CD14-positive monocyte (primary cell): ENCODE data around the gene SPEF2. TPM values are rescaled to one million over a fixed set of nuclear protein-coding genes. Genes with fewer than 3 reads are reported as not detected.
A peak's percentile ranks its signal among the peaks of the same experiment; 100 is the strongest.

Experiments
- DNase-seq, 3 donors: peaks; one replicate each; pipeline ENCODE4 v3.0.0-alpha.2; 2011 to 2022
- H2AFZ ChIP-seq: 2 replicates; pipeline ENCODE4 v1.6.0; 2012; ENCODE audit warnings: mild to moderate bottlenecking, low read depth, low read length, inconsistent platforms; ENCODE audit not compliant: insufficient read depth, poor library complexity, severe bottlenecking
- H3K27ac ChIP-seq, 2 donors: 1 replicate in 1 of 2; 2 replicates in 1 of 2; pipeline ENCODE4 v1.5.1; 2012 to 2013; ENCODE audit warnings: low read length in 2 of 2, control low read depth in 1 of 2, inconsistent platforms in 1 of 2, low read depth in 1 of 2, mild to moderate bottlenecking in 1 of 2
- H3K27me3 ChIP-seq, 2 donors: one replicate each; pipeline versions ENCODE4 v1.6.0 to v1.6.1; 2011 to 2013; ENCODE audit warnings: low read length in 2 of 2; ENCODE audit not compliant: control insufficient read depth in 2 of 2, insufficient read depth in 2 of 2
- H3K36me3 ChIP-seq, 2 donors: replicated peaks in 1 of 2; 1 replicate in 1 of 2; 2 replicates in 1 of 2; pipeline versions ENCODE4 v1.5.1 to v1.6.1; 2012 to 2013; ENCODE audit warnings: low read length in 2 of 2, control low read depth in 1 of 2, inconsistent platforms in 1 of 2, mild to moderate bottlenecking in 1 of 2; ENCODE audit not compliant: insufficient read depth in 2 of 2, control insufficient read depth in 1 of 2
- H3K4me1 ChIP-seq, 2 donors: 1 replicate in 1 of 2; 2 replicates in 1 of 2; pipeline versions ENCODE4 v1.5.1 to v1.6.1; 2012 to 2013; ENCODE audit warnings: low read length in 2 of 2, control low read depth in 1 of 2, inconsistent platforms in 1 of 2, mild to moderate bottlenecking in 1 of 2, moderate library complexity in 1 of 2; ENCODE audit not compliant: insufficient read depth in 2 of 2, control insufficient read depth in 1 of 2
- H3K4me2 ChIP-seq: replicated peaks from 2 replicates; pipeline ENCODE3; 2012; ENCODE audit warnings: low read length, moderate library complexity, mild to moderate bottlenecking; ENCODE audit not compliant: poor library complexity, severe bottlenecking; ENCODE audit errors: extremely low read depth
- H3K4me3 ChIP-seq, 3 experiments: fragments of 200-600 bp in 1 of 3; sonication (generic) in 1 of 3; replicated peaks in 1 of 3; 1 replicate in 2 of 3; 2 replicates in 1 of 3; pipeline ENCODE4 v1.5.1; 2011 to 2013; ENCODE audit warnings: low read length in 3 of 3, mild to moderate bottlenecking in 3 of 3, control low read depth in 2 of 3, low read depth in 2 of 3, inconsistent platforms in 1 of 3, moderate library complexity in 1 of 3
- H3K79me2 ChIP-seq: 2 replicates; pipeline ENCODE4 v1.6.0; 2012; ENCODE audit warnings: mild to moderate bottlenecking, control low read depth, inconsistent platforms, low read length, moderate library complexity; ENCODE audit not compliant: insufficient read depth
- H3K9ac ChIP-seq: 2 replicates; pipeline ENCODE4 v1.6.0; 2017; ENCODE audit warnings: low read length, mild to moderate bottlenecking; ENCODE audit not compliant: insufficient read depth, poor library complexity, severe bottlenecking
- H3K9me3 ChIP-seq, 2 donors: replicated peaks in 1 of 2; 1 replicate in 1 of 2; 2 replicates in 1 of 2; pipeline versions ENCODE4 v1.5.1 to v1.6.1; 2012 to 2013; ENCODE audit warnings: low read length in 2 of 2, control low read depth in 1 of 2; ENCODE audit not compliant: control insufficient read depth in 1 of 2, insufficient read depth in 1 of 2
- H4K20me1 ChIP-seq: 2 replicates; pipeline ENCODE4 v1.6.0; 2012; ENCODE audit warnings: mild to moderate bottlenecking, low read length, control low read depth, moderate library complexity; ENCODE audit not compliant: insufficient read depth
- H3K27ac Mint-ChIP-seq, 7 donors: one replicate each; pipeline ENCODE4 v1.8.0; 2020; ENCODE audit warnings: mild to moderate bottlenecking in 7 of 7, mixed read lengths in 7 of 7, moderate library complexity in 6 of 7, inconsistent platforms in 2 of 7
- H3K27me3 Mint-ChIP-seq, 3 donors: one replicate each; pipeline ENCODE4 v1.8.0; 2021 to 2022; ENCODE audit warnings: low read depth in 3 of 3, mild to moderate bottlenecking in 3 of 3, mixed read lengths in 3 of 3, moderate library complexity in 3 of 3, inconsistent platforms in 1 of 3
- H3K36me3 Mint-ChIP-seq, 2 donors: one replicate each; pipeline ENCODE4 v1.8.0; 2020; ENCODE audit warnings: mixed read lengths in 2 of 2, inconsistent platforms in 1 of 2, mild to moderate bottlenecking in 1 of 2
- H3K4me1 Mint-ChIP-seq: one replicate; pipeline ENCODE4 v1.8.0; 2020; ENCODE audit warnings: mild to moderate bottlenecking, mixed read lengths
- H3K4me3 Mint-ChIP-seq, 2 donors: one replicate each; pipeline ENCODE4 v1.8.0; 2020; ENCODE audit warnings: mild to moderate bottlenecking in 2 of 2, mixed read lengths in 2 of 2, moderate library complexity in 1 of 2
- H3K9me3 Mint-ChIP-seq, 7 donors: one replicate each; pipeline ENCODE4 v1.8.0; 2020 to 2022; ENCODE audit warnings: mixed read lengths in 7 of 7, mild to moderate bottlenecking in 6 of 7, moderate library complexity in 6 of 7, inconsistent platforms in 2 of 7
- CTCF ChIP-seq: fragments of 200-600 bp; IDR thresholded peaks from one replicate; pipeline ENCODE4 v1.8.0; 2022; ENCODE audit warnings: antibody characterized with exemption, mild to moderate bottlenecking
- WGBS: methylation state at CpG from one replicate; pipeline ENCODE4 v1.1.5; 2013; ENCODE audit warnings: missing lambda C conversion rate; ENCODE audit not compliant: insufficient coverage; 5-methylcytosine and 5-hydroxymethylcytosine counted together
- intact Hi-C, 2 donors: fragments of 100-400 bp; cut with micrococcal nuclease; formaldehyde crosslinking; loops; one replicate each; pipeline versions ENCODE4 v1.15.0 to v1.15.1; 2023
- polyA plus RNA-seq, 3 donors: library from polyadenylated mRNA; depleted of rRNA in 1 of 3; unstranded in 2 of 3; stranded (reverse) in 1 of 3; fragments of 300-500 nt in 2 of 3; fragments of >200 nt in 1 of 3; fragmentation: Illumina TruSeq in 2 of 3; gene quantifications; 1 replicate in 2 of 3; 2 replicates in 1 of 3; pipeline ENCODE4 v1.2.3, GENCODE V29; 2012 to 2021

Gene SPEF2
- polyA plus RNA-seq, 3 donors = 0.46 to 0.96 (median 0.48) TPM

- H3K9ac ChIP-seq = no peak within 1 kb of the TSS
Observed at GRCh38 chr5:35856765-35857351, 239.2 kb downstream of the SPEF2 start, which contains the start of gene IL7R. IL7R (plus strand) TSS chr5:35856891; CDS start chr5:35856978, 87 bp downstream.

GRCh38 chr5:35857606-35858205, 240.0 kb downstream of the SPEF2 start:
- H3K9me3 ChIP-seq = no peaks in the 10 kb centered on the region
- no peak overlapping the region for H3K4me3 Mint-ChIP-seq
- peaks cover 23% of the 10 kb centered on the region for H3K4me1 Mint-ChIP-seq
- no peaks in the 10 kb centered on the region for H3K79me2 ChIP-seq
- no peaks in the 10 kb centered on the region for H4K20me1 ChIP-seq
- WGBS = no CpG with 5 or more reads among the region's 2 CpGs
- no peak overlapping the region for H3K4me2 ChIP-seq
- H3K36me3 ChIP-seq = no peaks in the 10 kb centered on the region
- peaks cover 14 to 15% of the 10 kb centered on the region in 2 donors for H3K4me1 ChIP-seq
- no peaks in the 10 kb centered on the region for H3K27me3 ChIP-seq
- H3K27ac ChIP-seq = no peak overlapping the region
- no peak overlapping the region for H2AFZ ChIP-seq
- H3K9me3 Mint-ChIP-seq = peaks cover 0 to 2% (median 0%) of the 10 kb centered on the region in 7 donors
- no peak for TF ChIP-seq CTCF
- intact Hi-C loops = no loop called here
- DNase-seq = peak in 1 of 3 donors; percentile 47
- no peaks in the 10 kb centered on the region for H3K36me3 Mint-ChIP-seq
- H3K4me3 ChIP-seq = no peak overlapping the region
- no peak overlapping the region for H3K27ac Mint-ChIP-seq
- H3K27me3 Mint-ChIP-seq = peaks cover 0 to 2% (median 0%) of the 10 kb centered on the region in 3 donors
- no peak overlapping the region for H3K9ac ChIP-seq

More at GRCh38 chr5:35856765-35857351, 239.2 kb downstream of the SPEF2 start, which contains the start of gene IL7R:
- intact Hi-C loops = no loop called here
- Histone ChIP-seq H3K4me1 (peaks cover 18 to 24% of the 10 kb centered on the region in 2 donors), H2AFZ (no peak within 1 kb of the TSS), H4K20me1 (no peaks in the 10 kb centered on the region), H3K4me2 (no peak within 1 kb of the TSS), H3K79me2 (no peaks in the 10 kb centered on the region), H3K4me3 (no peak within 1 kb of the TSS), H3K27me3 (no peaks in the 10 kb centered on the region), H3K27ac (peak within 1 kb of the TSS in 1 of 2 donors; percentile 26), H3K36me3 (no peaks in the 10 kb centered on the region), H3K9me3 (no peaks in the 10 kb centered on the region)
- no peaks in the 10 kb centered on the region for H3K36me3 Mint-ChIP-seq
- H3K4me1 Mint-ChIP-seq = peaks cover 31% of the 10 kb centered on the region
- H3K4me3 Mint-ChIP-seq = no peak within 1 kb of the TSS
- no peak for TF ChIP-seq CTCF
- no CpG with 5 or more reads among the region's 1 CpG for WGBS
- peak within 1 kb of the TSS in 3 of 7 donors; percentile 16 to 69 (median 21) for H3K27ac Mint-ChIP-seq
- H3K9me3 Mint-ChIP-seq = peaks cover 0 to 2% (median 0%) of the 10 kb centered on the region in 7 donors
- DNase-seq = peak; percentile 21 to 57 (median 37)
- peaks cover 0 to 2% (median 0%) of the 10 kb centered on the region in 3 donors for H3K27me3 Mint-ChIP-seq
